ENCODE results near the gene KDM3B.

DNA sequence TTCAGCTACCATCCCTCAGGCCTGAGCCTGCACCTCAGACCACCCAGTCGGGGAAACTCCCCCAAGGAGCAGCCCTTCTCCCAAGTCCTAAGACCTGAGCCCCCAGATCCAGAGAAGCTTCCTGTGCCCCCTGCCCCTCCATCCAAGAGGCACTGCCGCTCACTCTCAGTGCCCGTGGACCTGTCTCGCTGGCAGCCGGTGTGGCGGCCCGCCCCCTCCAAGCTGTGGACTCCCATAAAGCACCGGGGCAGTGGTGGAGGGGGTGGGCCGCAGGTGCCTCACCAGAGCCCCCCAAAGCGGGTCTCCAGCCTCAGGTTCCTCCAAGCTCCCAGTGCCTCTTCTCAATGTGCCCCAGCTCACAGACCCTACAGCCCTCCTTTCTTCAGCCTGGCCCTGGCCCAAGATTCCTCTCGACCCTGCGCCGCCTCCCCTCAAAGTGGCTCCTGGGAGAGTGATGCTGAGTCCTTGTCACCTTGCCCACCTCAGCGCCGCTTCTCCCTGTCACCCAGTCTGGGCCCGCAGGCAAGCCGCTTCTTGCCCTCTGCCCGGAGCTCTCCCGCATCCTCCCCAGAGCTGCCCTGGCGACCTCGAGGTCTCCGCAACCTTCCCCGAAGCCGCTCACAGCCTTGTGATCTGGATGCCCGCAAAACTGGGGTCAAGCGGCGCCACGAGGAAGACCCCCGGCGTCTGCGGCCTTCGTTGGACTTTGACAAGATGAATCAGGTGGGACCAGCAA lies 7.4 kb upstream of the KDM3B start:
- TF ChIP-seq POLR2A (IDR thresholded peaks at IDR 0.05; ENCODE audit: low read length) (no peak), EP300 (IDR thresholded peaks at IDR 0.05) (no peak), ESRRA (IDR thresholded peaks at IDR 0.05; ENCODE audit: borderline replicate concordance, low read length) (no peak), ZSCAN20 (CRISPR knock-in tag; IDR thresholded peaks at IDR 0.05) (no peak), CTCF (IDR thresholded peaks at IDR 0.05) (no peak), CHD2 (IDR thresholded peaks at IDR 0.05; ENCODE audit: low read length, partially characterized antibody) (no peak), RFX5 (IDR thresholded peaks at IDR 0.05) (no peak), KDM1A (IDR thresholded peaks at IDR 0.05; ENCODE audit: low read depth) (no peak), POLR2AphosphoS2 (conservative IDR thresholded peaks at IDR 0.05; ENCODE audit: low read length) (no peak), ATOH8 (CRISPR knock-in tag; IDR thresholded peaks at IDR 0.05; ENCODE audit: low read depth) (no peak), FOXS1 (CRISPR knock-in tag; IDR thresholded peaks at IDR 0.05) (no peak), JUNB (IDR thresholded peaks at IDR 0.05) (no peak)
- TF ChIP-seq, protein P1, sequence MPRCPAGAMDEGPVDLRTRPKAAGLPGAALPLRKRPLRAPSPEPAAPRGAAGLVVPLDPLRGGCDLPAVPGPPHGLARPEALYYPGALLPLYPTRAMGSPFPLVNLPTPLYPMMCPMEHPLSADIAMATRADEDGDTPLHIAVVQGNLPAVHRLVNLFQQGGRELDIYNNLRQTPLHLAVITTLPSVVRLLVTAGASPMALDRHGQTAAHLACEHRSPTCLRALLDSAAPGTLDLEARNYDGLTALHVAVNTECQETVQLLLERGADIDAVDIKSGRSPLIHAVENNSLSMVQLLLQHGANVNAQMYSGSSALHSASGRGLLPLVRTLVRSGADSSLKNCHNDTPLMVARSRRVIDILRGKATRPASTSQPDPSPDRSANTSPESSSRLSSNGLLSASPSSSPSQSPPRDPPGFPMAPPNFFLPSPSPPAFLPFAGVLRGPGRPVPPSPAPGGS (IDR thresholded peaks at IDR 0.05), result no peak
